Muscle of leg (tissue), 11 donors: ENCODE measurements around the gene ASCC3. TPM values are rescaled to one million over a fixed set of nuclear protein-coding genes. Genes with fewer than 3 reads are reported as not detected.

Source experiments
- DNase-seq: peaks from one replicate; pipeline ENCODE4 v3.0.0; 2013
- H3K27ac ChIP-seq: one replicate; pipeline ENCODE4 v1.5.1; 2013; ENCODE audit warnings: mild to moderate bottlenecking, low read length, control low read depth
- H3K27me3 ChIP-seq: one replicate; pipeline ENCODE4 v1.6.1; 2013; ENCODE audit warnings: low read length; ENCODE audit not compliant: control insufficient read depth, insufficient read depth
- H3K36me3 ChIP-seq: one replicate; pipeline ENCODE4 v1.6.1; 2013; ENCODE audit warnings: low read length; ENCODE audit not compliant: control insufficient read depth, insufficient read depth
- H3K4me1 ChIP-seq: one replicate; pipeline ENCODE4 v1.6.1; 2013; ENCODE audit warnings: low read length; ENCODE audit not compliant: control insufficient read depth, insufficient read depth
- H3K4me3 ChIP-seq: one replicate; pipeline ENCODE4 v1.5.1; 2013; ENCODE audit warnings: low read length, control low read depth
- H3K9me3 ChIP-seq: replicated peaks from 2 replicates; pipeline ENCODE4 v1.6.1; 2013; ENCODE audit warnings: low read depth, low read length; ENCODE audit not compliant: control insufficient read depth
- WGBS: methylation state at CpG from one replicate; pipeline ENCODE4 v1.1.5; 2013; ENCODE audit warnings: missing lambda C conversion rate; ENCODE audit not compliant: insufficient coverage; 5-methylcytosine and 5-hydroxymethylcytosine counted together
- polyA plus RNA-seq, 8 donors: library from polyadenylated mRNA; unstranded; fragments of 120-200 nt; gene quantifications; one replicate each; pipeline versions ENCODE4 v1.2.1 to v1.2.3, GENCODE V29; 2013; ENCODE audit warnings: inconsistent platforms in 1 of 8, low replicate concordance in 1 of 8; ENCODE audit not compliant: insufficient read length in 8 of 8, insufficient read depth in 1 of 8
- total RNA-seq: library from RNA; stranded (reverse); fragments of 120-200 nt; gene quantifications from one replicate; pipeline ENCODE4 v1.2.4, GENCODE V29; 2013

ASCC3 gene
- total and polyA plus RNA-seq, 9 donors: 11.0 to 23.8 (median 15.1) TPM

DNA sequence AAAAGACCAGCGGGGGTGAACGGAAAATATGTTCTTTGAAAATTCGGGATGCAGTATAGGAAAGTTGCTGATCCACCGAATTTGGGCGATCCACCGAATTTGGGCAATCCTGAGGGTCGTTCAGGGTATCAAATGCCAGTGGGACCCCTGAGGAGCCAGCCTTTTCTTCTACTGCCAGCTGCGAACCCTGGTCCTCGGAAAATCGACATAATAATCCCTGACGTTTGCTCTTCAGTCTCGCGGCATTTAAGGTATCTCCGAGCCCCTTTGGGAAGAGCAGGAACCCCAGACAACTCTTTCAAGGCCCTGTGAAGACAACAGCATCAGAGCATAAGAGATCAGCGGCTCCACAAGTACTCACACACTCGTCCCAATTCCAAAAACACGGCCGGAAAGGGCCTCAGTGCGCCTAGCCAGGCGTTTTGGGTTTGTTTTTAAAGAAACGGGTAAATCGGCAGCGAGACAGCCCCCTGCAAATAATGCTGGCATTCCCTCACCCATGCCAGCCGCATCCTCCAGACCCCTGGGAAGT lies 417.4 kb downstream of the ASCC3 start:
- peaks cover 16% of the 10 kb centered on the region for H3K4me1 ChIP-seq
- DNase-seq: no peak
- WGBS: 5% methylated on average over 17 of the region's 24 CpGs
- peak overlapping the region; percentile 63 for H3K27ac ChIP-seq
- peaks cover 68% of the 10 kb centered on the region for H3K27me3 ChIP-seq
- H3K9me3 ChIP-seq: no peaks in the 10 kb centered on the region
- peak overlapping the region; percentile 58 for H3K4me3 ChIP-seq
- no peaks in the 10 kb centered on the region for H3K36me3 ChIP-seq

DNA sequence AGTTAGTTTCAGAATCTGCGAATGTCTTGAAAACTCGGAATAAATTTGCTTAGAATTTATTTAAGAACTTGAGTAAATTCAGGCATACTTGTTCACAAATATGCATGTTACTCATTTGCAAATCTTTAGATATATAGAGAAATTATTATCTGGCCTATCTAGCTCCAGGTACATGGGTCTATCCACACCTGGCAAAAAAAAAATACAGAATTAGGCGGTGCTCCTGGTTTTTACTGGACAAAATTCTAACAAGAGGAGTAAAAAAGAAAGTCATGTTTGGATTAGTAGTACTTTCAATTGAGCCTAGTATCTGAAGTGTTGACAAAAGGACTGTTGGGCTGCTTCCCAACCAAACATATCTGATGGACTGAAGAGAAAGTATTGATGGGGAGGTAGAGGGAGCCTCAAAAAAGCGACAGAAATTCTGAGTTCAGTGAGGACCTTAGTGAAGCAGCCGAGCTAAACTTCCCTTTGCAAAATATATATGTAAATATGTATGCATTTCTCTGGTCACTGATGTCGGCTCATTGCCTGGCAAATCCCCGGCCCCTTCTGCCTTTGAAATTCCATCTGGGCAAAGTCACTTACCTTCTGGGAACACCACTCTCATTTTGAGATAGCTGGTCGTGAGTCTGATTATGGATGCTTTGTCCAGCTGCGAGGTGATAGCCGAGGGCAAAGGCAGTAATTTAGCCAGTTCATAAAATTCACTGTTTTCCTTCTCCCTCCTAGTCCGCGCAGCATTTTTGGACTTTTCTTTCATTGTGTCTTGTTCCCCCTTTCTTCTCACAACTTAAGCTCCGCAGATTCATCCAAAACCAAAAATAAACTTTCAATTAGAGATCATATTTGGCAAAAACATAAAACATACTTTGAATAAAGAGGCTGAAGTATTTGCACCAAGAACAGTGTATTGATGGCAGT lies 418.2 kb downstream of the ASCC3 start:
- H3K27ac ChIP-seq: peak overlapping the region; percentile 63
- DNase-seq: no peak
- peak overlapping the region; percentile 58 for H3K4me3 ChIP-seq
- peaks cover 16% of the 10 kb centered on the region for H3K4me1 ChIP-seq
- WGBS: 19% methylated on average over 7 of the region's 13 CpGs
- no peaks in the 10 kb centered on the region for H3K36me3 ChIP-seq
- no peaks in the 10 kb centered on the region for H3K9me3 ChIP-seq
- peaks cover 74% of the 10 kb centered on the region for H3K27me3 ChIP-seq

DNA sequence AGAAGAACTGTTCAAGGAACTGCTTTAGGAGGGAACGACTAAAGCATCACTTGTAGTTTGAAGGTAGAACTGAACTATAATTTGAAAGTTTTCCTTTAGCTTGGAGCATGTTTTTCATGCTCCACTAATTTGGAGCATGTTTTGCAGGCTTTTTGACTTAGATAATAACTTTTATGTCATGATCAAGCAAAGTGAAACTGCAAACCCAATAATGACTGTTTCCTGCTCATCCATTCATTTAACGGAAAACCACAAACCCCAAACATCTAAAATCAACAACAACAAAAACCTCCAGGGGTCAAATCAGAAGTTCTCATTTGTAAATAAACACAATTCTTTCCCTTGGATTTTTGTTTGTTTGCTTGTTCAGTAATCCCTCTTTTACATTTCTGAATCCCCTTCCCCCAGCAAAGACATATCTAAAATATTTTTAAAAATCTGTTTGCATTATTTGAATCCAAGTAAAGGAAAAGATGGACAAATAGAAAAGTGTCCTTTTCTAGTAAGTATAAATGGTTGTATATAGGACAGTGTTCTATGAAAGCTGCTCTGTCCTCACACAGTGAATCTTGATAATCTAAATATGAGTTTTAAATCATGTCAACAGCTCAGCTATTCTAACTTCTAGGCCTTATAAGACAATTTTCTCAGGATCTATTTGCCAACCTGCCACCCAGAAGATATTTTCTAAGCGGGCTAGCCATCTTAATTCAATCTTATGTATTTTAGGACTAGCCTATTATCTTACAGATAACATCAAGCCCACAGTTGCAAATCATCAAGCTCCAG lies 419.0 kb downstream of the ASCC3 start:
- no CpG with 5 or more reads among the region's 3 CpGs for WGBS
- Histone ChIP-seq H3K4me3 (peak overlapping the region; percentile 58), H3K9me3 (no peaks in the 10 kb centered on the region), H3K36me3 (no peaks in the 10 kb centered on the region), H3K27ac (peak overlapping the region; percentile 43), H3K4me1 (peaks cover 16% of the 10 kb centered on the region), H3K27me3 (peaks cover 74% of the 10 kb centered on the region)
- DNase-seq: no peak

GRCh38 chr6:100461278-100461916 lies 419.7 kb downstream of the ASCC3 start:
- H3K36me3 ChIP-seq: no peaks in the 10 kb centered on the region
- 1% methylated on average over 23 of the region's 29 CpGs for WGBS
- DNase-seq: no peak
- peak overlapping the region; percentile 69 for H3K27ac ChIP-seq
- H3K27me3 ChIP-seq: peaks cover 74% of the 10 kb centered on the region
- peaks cover 16% of the 10 kb centered on the region for H3K4me1 ChIP-seq
- H3K9me3 ChIP-seq: no peaks in the 10 kb centered on the region
- peak overlapping the region; percentile 40 for H3K4me3 ChIP-seq

GRCh38 chr6:100460650-100461204 lies 420.4 kb downstream of the ASCC3 start:
- Histone ChIP-seq H3K9me3 (no peaks in the 10 kb centered on the region), H3K36me3 (no peaks in the 10 kb centered on the region), H3K4me1 (peaks cover 16% of the 10 kb centered on the region), H3K4me3 (peak overlapping the region; percentile 40), H3K27ac (peak overlapping the region; percentile 52), H3K27me3 (peaks cover 74% of the 10 kb centered on the region)
- DNase-seq: no peak
- WGBS: no CpG with 5 or more reads among the region's 9 CpGs

GRCh38 chr6:100459592-100460184 lies 421.4 kb downstream of the ASCC3 start:
- no peak for DNase-seq
- Histone ChIP-seq H3K27ac (no peak overlapping the region), H3K27me3 (peaks cover 74% of the 10 kb centered on the region), H3K36me3 (no peaks in the 10 kb centered on the region), H3K9me3 (no peaks in the 10 kb centered on the region), H3K4me1 (peaks cover 7% of the 10 kb centered on the region), H3K4me3 (no peak overlapping the region)

GRCh38 chr6:100458841-100459591 lies 422.1 kb downstream of the ASCC3 start:
- H3K27me3 ChIP-seq: peaks cover 74% of the 10 kb centered on the region
- H3K9me3 ChIP-seq: no peaks in the 10 kb centered on the region
- no peak overlapping the region for H3K4me3 ChIP-seq
- peaks cover 4% of the 10 kb centered on the region for H3K4me1 ChIP-seq
- no peak overlapping the region for H3K27ac ChIP-seq
- no peaks in the 10 kb centered on the region for H3K36me3 ChIP-seq
- DNase-seq: no peak
- WGBS: no CpG with 5 or more reads among the region's 10 CpGs
